ENCODE measurements around the gene NEU3. TPM values are rescaled to one million over a fixed set of nuclear protein-coding genes. Genes with fewer than 3 reads are reported as not detected.

NEU3 gene
- total and polyA plus RNA-seq, 4 donors, result 2.7 to 9.5 (median 5.3) TPM

GRCh38 chr11:74990941-74991340 lies 2.2 kb downstream of the NEU3 start (continued):
- TF ChIP-seq, protein P1, sequence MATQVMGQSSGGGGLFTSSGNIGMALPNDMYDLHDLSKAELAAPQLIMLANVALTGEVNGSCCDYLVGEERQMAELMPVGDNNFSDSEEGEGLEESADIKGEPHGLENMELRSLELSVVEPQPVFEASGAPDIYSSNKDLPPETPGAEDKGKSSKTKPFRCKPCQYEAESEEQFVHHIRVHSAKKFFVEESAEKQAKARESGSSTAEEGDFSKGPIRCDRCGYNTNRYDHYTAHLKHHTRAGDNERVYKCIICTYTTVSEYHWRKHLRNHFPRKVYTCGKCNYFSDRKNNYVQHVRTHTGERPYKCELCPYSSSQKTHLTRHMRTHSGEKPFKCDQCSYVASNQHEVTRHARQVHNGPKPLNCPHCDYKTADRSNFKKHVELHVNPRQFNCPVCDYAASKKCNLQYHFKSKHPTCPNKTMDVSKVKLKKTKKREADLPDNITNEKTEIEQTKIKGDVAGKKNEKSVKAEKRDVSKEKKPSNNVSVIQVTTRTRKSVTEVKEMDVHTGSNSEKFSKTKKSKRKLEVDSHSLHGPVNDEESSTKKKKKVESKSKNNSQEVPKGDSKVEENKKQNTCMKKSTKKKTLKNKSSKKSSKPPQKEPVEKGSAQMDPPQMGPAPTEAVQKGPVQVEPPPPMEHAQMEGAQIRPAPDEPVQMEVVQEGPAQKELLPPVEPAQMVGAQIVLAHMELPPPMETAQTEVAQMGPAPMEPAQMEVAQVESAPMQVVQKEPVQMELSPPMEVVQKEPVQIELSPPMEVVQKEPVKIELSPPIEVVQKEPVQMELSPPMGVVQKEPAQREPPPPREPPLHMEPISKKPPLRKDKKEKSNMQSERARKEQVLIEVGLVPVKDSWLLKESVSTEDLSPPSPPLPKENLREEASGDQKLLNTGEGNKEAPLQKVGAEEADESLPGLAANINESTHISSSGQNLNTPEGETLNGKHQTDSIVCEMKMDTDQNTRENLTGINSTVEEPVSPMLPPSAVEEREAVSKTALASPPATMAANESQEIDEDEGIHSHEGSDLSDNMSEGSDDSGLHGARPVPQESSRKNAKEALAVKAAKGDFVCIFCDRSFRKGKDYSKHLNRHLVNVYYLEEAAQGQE (IDR thresholded peaks at IDR 0.05), result no peak
- TF ChIP-seq, protein P2, sequence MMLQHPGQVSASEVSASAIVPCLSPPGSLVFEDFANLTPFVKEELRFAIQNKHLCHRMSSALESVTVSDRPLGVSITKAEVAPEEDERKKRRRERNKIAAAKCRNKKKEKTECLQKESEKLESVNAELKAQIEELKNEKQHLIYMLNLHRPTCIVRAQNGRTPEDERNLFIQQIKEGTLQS (IDR thresholded peaks at IDR 0.05), result no peak
- TF ChIP-seq RXRA (IDR thresholded peaks at IDR 0.05), result no peak
- TF ChIP-seq HNF4G (IDR thresholded peaks at IDR 0.05), result no peak

- Histone ChIP-seq H3K4me1 (ENCODE audit: control insufficient read depth in 4 of 4, insufficient read depth in 4 of 4, low read length in 3 of 4) (peaks cover 3 to 21% (median 13%) of the 10 kb centered on the region in 4 donors), H3K4me3 (ENCODE audit: low read depth in 1 of 3, low read length in 3 of 3) (no peak overlapping the region), H3K27me3 (ENCODE audit: control insufficient read depth in 4 of 4, insufficient read depth in 4 of 4, low read length in 3 of 4) (no peaks in the 10 kb centered on the region), H3K36me3 (ENCODE audit: control insufficient read depth in 4 of 4, insufficient read depth in 3 of 4, low read depth in 1 of 4, low read length in 3 of 4) (peaks cover 3 to 17% (median 15%) of the 10 kb centered on the region in 4 donors), H3K27ac (ENCODE audit: low read depth in 1 of 2, low read length in 2 of 2) (no peak overlapping the region), H3K9ac (ENCODE audit: low read depth in 1 of 2, low read length in 2 of 2) (no peak overlapping the region), H3K9me3 (ENCODE audit: control insufficient read depth in 4 of 4, low read length in 3 of 4) (no peaks in the 10 kb centered on the region)
- 97% methylated on average over 5 of the region's 5 CpGs for WGBS
- TF ChIP-seq MAX (IDR thresholded peaks at IDR 0.05), result no peak
- TF ChIP-seq ZBTB33 (IDR thresholded peaks at IDR 0.05), result no peak
- TF ChIP-seq RAD21 (IDR thresholded peaks at IDR 0.05), result no peak
- TF ChIP-seq TAF1 (conservative IDR thresholded peaks at IDR 0.05), result no peak
- TF ChIP-seq HNF4G (IDR thresholded peaks at IDR 0.05), result no peak
- no peak for TF ChIP-seq RXRA (IDR thresholded peaks at IDR 0.05)
- TF ChIP-seq GABPA (IDR thresholded peaks at IDR 0.05 in 1 of 2, conservative IDR thresholded peaks at IDR 0.05 in 1 of 2), result no peak
- TF ChIP-seq, protein P1 (IDR thresholded peaks at IDR 0.05), result no peak
- TF ChIP-seq NR2F2 (IDR thresholded peaks at IDR 0.05), result no peak
- no peak for TF ChIP-seq FOXA1 (IDR thresholded peaks at IDR 0.05)
- TF ChIP-seq, protein P2 (IDR thresholded peaks at IDR 0.05), result no peak
- no peak for TF ChIP-seq YY1 (IDR thresholded peaks at IDR 0.05)
- no peak for TF ChIP-seq EGR1 (IDR thresholded peaks at IDR 0.05; ENCODE audit: low read depth in 2 of 2)
- TF ChIP-seq JUND (IDR thresholded peaks at IDR 0.05), result no peak
- no peak for TF ChIP-seq FOXA2 (IDR thresholded peaks at IDR 0.05)
- TF ChIP-seq CTCF (IDR thresholded peaks at IDR 0.05; ENCODE audit: low read depth, low read length, missing input control), result no peak
- DNase-seq (ENCODE audit: low spot score), result no peak
Measured at GRCh38 chr11:74992852-74993251, 4.1 kb downstream of the NEU3 start.
